Lung (tissue), 12 donors: ENCODE data around the gene NRGN. TPM values are rescaled to one million over a fixed set of nuclear protein-coding genes. Genes with fewer than 3 reads are reported as not detected.

Source experiments
- ATAC-seq: fragments of 200-7000 bp; cut with Tn5 transposase; one replicate; pipeline ENCODE4 v1.9.1; 2020; ENCODE audit warnings: moderate number of reproducible peaks; ENCODE audit not compliant: insufficient read depth, low FRiP score
- DNase-seq, 3 donors: peaks; one replicate each; pipeline ENCODE4 v3.0.0-alpha.2; 2013 to 2017
- H3K27ac ChIP-seq, 2 donors: one replicate each; pipeline ENCODE4 v1.5.1; 2013; ENCODE audit warnings: mild to moderate bottlenecking in 2 of 2, moderate library complexity in 2 of 2, control low read depth in 1 of 2, inconsistent platforms in 1 of 2, low read depth in 1 of 2, low read length in 1 of 2
- H3K27me3 ChIP-seq, 3 donors: one replicate each; pipeline ENCODE4 v1.5.1; 2013; ENCODE audit warnings: low read length in 2 of 3; ENCODE audit not compliant: control insufficient read depth in 3 of 3, insufficient read depth in 3 of 3
- H3K36me3 ChIP-seq, 4 donors: one replicate each; pipeline ENCODE4 v1.5.1; 2013; ENCODE audit warnings: low read length in 4 of 4, mild to moderate bottlenecking in 1 of 4, moderate library complexity in 1 of 4; ENCODE audit not compliant: control insufficient read depth in 4 of 4, insufficient read depth in 4 of 4
- H3K4me1 ChIP-seq, 5 donors: one replicate each; pipeline ENCODE4 v1.5.1; 2013; ENCODE audit warnings: low read length in 5 of 5, mild to moderate bottlenecking in 2 of 5, moderate library complexity in 1 of 5; ENCODE audit not compliant: control insufficient read depth in 5 of 5, insufficient read depth in 5 of 5
- H3K4me3 ChIP-seq: one replicate; pipeline ENCODE4 v1.5.1; 2013; ENCODE audit warnings: mild to moderate bottlenecking, control low read depth, moderate library complexity
- H3K9ac ChIP-seq, 2 donors: one replicate each; pipeline ENCODE4 v1.5.1; 2013; ENCODE audit warnings: low read length in 2 of 2, control low read depth in 1 of 2; ENCODE audit not compliant: insufficient read depth in 1 of 2
- H3K9me3 ChIP-seq, 4 donors: one replicate each; pipeline ENCODE4 v1.5.1; 2013; ENCODE audit warnings: low read length in 3 of 4, mild to moderate bottlenecking in 1 of 4, moderate library complexity in 1 of 4; ENCODE audit not compliant: control insufficient read depth in 4 of 4, insufficient read depth in 3 of 4
- WGBS, 2 donors: extraction: QIAGEN DNeasy Blood & Tissue Kit; methylation state at CpG; one replicate each; pipeline ENCODE4 v1.1.7; 2013; 5-methylcytosine and 5-hydroxymethylcytosine counted together
- polyA plus RNA-seq, 2 donors: library from polyadenylated mRNA; stranded (reverse); fragments of 200-250 nt; gene quantifications; one replicate each; pipeline ENCODE4 v1.2.1, GENCODE V29; 2013
- total RNA-seq, 2 donors: library from RNA; depleted of rRNA in 1 of 2; stranded (reverse); fragments of >200 nt in 1 of 2; gene quantifications; one replicate each; pipeline ENCODE4 v1.2.1, GENCODE V29; 2014 to 2021
- TF ChIP-seq, protein P1 (sequence below): IDR thresholded peaks from 2 replicates; pipeline ENCODE4 v1.5.1; 2012; ENCODE audit warnings: mild to moderate bottlenecking; ENCODE audit errors: control extremely low read depth, extremely low read depth
- donor health status: control.
- donor health status: control.
- donor health status: Bipolar disorder and iron deficiency.
- donor health status: healthy.
- donor health status: DM: yes; HTN: yes; CAD: no.

NRGN gene
- total and polyA plus RNA-seq, 4 donors: 27.2 to 250 (median 87.5) TPM

DNA sequence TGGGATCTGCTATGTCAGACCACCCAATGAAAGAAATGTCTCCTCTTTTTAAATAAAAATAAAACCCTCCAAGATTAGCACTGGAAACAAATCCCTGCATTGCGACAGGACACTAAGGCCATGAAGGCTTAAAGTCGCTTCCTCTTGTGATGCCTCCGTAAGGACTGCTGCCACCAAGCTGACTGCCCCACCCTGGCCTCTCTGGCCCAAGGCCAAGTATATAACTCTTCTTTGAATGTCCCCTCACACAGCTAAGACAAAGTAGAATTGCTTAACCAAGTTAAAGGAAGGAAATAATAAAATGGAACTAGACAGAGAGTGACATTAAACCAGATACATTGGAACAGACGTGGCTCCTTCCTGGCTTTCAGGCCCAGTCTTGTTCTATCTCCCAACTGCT is 7.5 kb upstream of the NRGN start:
- ATAC-seq (no peak), DNase-seq (no peak)
- Histone ChIP-seq H3K9me3 (no peaks in the 10 kb centered on the region), H3K4me1 (peaks cover 0 to 7% (median 0%) of the 10 kb centered on the region in 5 donors), H3K9ac (no peak overlapping the region), H3K27ac (peak overlapping the region in 1 of 2 donors; percentile 49), H3K36me3 (no peaks in the 10 kb centered on the region), H3K4me3 (no peak overlapping the region), H3K27me3 (peaks cover 0 to 3% (median 0%) of the 10 kb centered on the region in 3 donors)
- 29 to 51% methylated on average over 4 of the region's 4 CpGs for WGBS, 2 donors
- TF ChIP-seq, protein P1, sequence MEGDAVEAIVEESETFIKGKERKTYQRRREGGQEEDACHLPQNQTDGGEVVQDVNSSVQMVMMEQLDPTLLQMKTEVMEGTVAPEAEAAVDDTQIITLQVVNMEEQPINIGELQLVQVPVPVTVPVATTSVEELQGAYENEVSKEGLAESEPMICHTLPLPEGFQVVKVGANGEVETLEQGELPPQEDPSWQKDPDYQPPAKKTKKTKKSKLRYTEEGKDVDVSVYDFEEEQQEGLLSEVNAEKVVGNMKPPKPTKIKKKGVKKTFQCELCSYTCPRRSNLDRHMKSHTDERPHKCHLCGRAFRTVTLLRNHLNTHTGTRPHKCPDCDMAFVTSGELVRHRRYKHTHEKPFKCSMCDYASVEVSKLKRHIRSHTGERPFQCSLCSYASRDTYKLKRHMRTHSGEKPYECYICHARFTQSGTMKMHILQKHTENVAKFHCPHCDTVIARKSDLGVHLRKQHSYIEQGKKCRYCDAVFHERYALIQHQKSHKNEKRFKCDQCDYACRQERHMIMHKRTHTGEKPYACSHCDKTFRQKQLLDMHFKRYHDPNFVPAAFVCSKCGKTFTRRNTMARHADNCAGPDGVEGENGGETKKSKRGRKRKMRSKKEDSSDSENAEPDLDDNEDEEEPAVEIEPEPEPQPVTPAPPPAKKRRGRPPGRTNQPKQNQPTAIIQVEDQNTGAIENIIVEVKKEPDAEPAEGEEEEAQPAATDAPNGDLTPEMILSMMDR: no peak

DNA sequence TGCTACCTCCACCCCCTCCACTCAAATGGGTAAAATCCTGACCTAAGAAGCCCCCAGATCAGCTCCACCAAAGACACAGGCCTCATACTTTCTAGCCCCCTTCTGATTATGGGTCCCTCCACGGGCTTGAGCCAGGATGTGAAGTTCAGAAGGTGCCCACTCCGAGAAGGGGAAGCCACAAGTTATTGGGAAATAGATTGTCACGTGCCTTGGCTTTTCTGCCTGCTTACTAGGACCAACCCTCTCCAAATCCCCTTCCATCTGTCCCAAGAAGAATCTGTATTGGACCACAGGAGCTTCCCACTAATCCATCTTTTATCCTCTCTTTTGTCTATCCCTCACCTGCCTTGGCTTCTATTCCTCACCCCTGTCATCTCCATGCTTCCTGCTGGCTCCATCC is 3.0 kb upstream of the NRGN start:
- Histone ChIP-seq H3K9ac (no peak overlapping the region), H3K27ac (no peak overlapping the region), H3K27me3 (peaks cover 0 to 15% (median 11%) of the 10 kb centered on the region in 3 donors), H3K9me3 (no peaks in the 10 kb centered on the region), H3K36me3 (no peaks in the 10 kb centered on the region), H3K4me1 (peaks cover 0 to 14% (median 3%) of the 10 kb centered on the region in 5 donors), H3K4me3 (no peak overlapping the region)
- WGBS, 2 donors: 41 to 51% methylated on average over 3 of the region's 3 CpGs
- ATAC-seq: no peak
- TF ChIP-seq, protein P1: no peak
- DNase-seq: no peak

GRCh38 chr11:124737638-124738305 is 2.0 kb upstream of the NRGN start:
- Histone ChIP-seq H3K27me3 (peaks cover 0 to 23% (median 22%) of the 10 kb centered on the region in 3 donors), H3K9ac (no peak overlapping the region), H3K4me1 (peaks cover 0 to 14% (median 3%) of the 10 kb centered on the region in 5 donors), H3K4me3 (no peak overlapping the region), H3K9me3 (no peaks in the 10 kb centered on the region), H3K36me3 (no peaks in the 10 kb centered on the region), H3K27ac (no peak overlapping the region)
- 78 to 84% methylated on average over 7 of the region's 7 CpGs for WGBS, 2 donors
- no peak for DNase-seq
- TF ChIP-seq, protein P1: no peak
- ATAC-seq: no peak
